Nephron (organoid): Measurements from ENCODE around the gene BTBD8.
A peak's percentile ranks its signal among the peaks of the same experiment; 100 is the strongest.

ENCODE experiments used
- H3K27ac Mint-ChIP-seq, 3 experiments: 2 replicates each; pipeline ENCODE4 v1.8.0; 2020; ENCODE audit warnings: mixed read lengths in 3 of 3, mild to moderate bottlenecking in 2 of 3, moderate library complexity in 1 of 3
- H3K27me3 Mint-ChIP-seq: 2 replicates; pipeline ENCODE4 v1.8.0; 2021; ENCODE audit warnings: low read depth, mild to moderate bottlenecking, moderate library complexity, mixed read lengths
- H3K36me3 Mint-ChIP-seq: 2 replicates; pipeline ENCODE4 v1.8.0; 2020; ENCODE audit warnings: low read depth, mixed read lengths
- H3K4me1 Mint-ChIP-seq: 2 replicates; pipeline ENCODE4 v1.8.0; 2020; ENCODE audit warnings: mixed read lengths
- H3K4me3 Mint-ChIP-seq, 3 experiments: 2 replicates each; pipeline ENCODE4 v1.8.0; 2020; ENCODE audit warnings: mild to moderate bottlenecking in 3 of 3, mixed read lengths in 3 of 3, moderate library complexity in 2 of 3
- H3K9me3 Mint-ChIP-seq: 2 replicates; pipeline ENCODE4 v1.8.0; 2020; ENCODE audit warnings: mixed read lengths
- CTCF ChIP-seq, 3 experiments: fragments of 200-600 bp; sonication (generic); IDR thresholded peaks; one replicate each; pipeline ENCODE4 v1.5.0; 2021; ENCODE audit warnings: antibody characterized with exemption in 3 of 3; ENCODE audit not compliant: unreplicated experiment in 3 of 3

Gene BTBD8

GRCh38 chr1:92095874-92096273 lies 15.7 kb downstream of the BTBD8 start:
- TF ChIP-seq CTCF (IDR thresholded peaks at IDR 0.05; ENCODE audit: unreplicated experiment in 3 of 3): no peak
- H3K27me3 Mint-ChIP-seq: no peaks in the 10 kb centered on the region
- no peak overlapping the region for H3K4me3 Mint-ChIP-seq
- no peaks in the 10 kb centered on the region for H3K9me3 Mint-ChIP-seq
- no peaks in the 10 kb centered on the region for H3K4me1 Mint-ChIP-seq
- H3K36me3 Mint-ChIP-seq: peaks cover 5% of the 10 kb centered on the region
- no peak overlapping the region for H3K27ac Mint-ChIP-seq

GRCh38 chr1:92096317-92096716 lies 16.2 kb downstream of the BTBD8 start:
- Mint-ChIP-seq H3K27me3 (no peaks in the 10 kb centered on the region), H3K4me3 (no peak overlapping the region)
- TF ChIP-seq CTCF (IDR thresholded peaks at IDR 0.05; ENCODE audit: unreplicated experiment in 3 of 3): no peak

GRCh38 chr1:92105546-92106081 lies 25.5 kb downstream of the BTBD8 start:
- TF ChIP-seq CTCF (IDR thresholded peaks at IDR 0.05; ENCODE audit: unreplicated experiment in 3 of 3): no peak
- H3K27ac Mint-ChIP-seq: no peak overlapping the region
- no peak overlapping the region for H3K4me3 Mint-ChIP-seq
- H3K27me3 Mint-ChIP-seq: no peaks in the 10 kb centered on the region
- H3K4me1 Mint-ChIP-seq: no peaks in the 10 kb centered on the region
- H3K9me3 Mint-ChIP-seq: no peaks in the 10 kb centered on the region
- H3K36me3 Mint-ChIP-seq: peaks cover 3% of the 10 kb centered on the region

More at GRCh38 chr1:92096317-92096716, 16.2 kb downstream of the BTBD8 start:
- H3K36me3 Mint-ChIP-seq: peaks cover under 1% of the 10 kb centered on the region
- no peak overlapping the region for H3K27ac Mint-ChIP-seq
- H3K9me3 Mint-ChIP-seq: no peaks in the 10 kb centered on the region
- no peaks in the 10 kb centered on the region for H3K4me1 Mint-ChIP-seq

- TF ChIP-seq CTCF (IDR thresholded peaks at IDR 0.05; ENCODE audit: unreplicated experiment in 3 of 3): no peak
- Mint-ChIP-seq H3K36me3 (peaks cover 3% of the 10 kb centered on the region), H3K27ac (no peak overlapping the region), H3K4me1 (no peaks in the 10 kb centered on the region), H3K27me3 (no peaks in the 10 kb centered on the region), H3K4me3 (no peak overlapping the region), H3K9me3 (no peaks in the 10 kb centered on the region)
Observed at GRCh38 chr1:92108631-92109030, 28.5 kb downstream of the BTBD8 start.

GRCh38 chr1:92117526-92117925 lies 37.4 kb downstream of the BTBD8 start:
- no peak overlapping the region for H3K4me3 Mint-ChIP-seq
- no peaks in the 10 kb centered on the region for H3K9me3 Mint-ChIP-seq
- H3K4me1 Mint-ChIP-seq: peaks cover 4% of the 10 kb centered on the region
- TF ChIP-seq CTCF (IDR thresholded peaks at IDR 0.05; ENCODE audit: unreplicated experiment in 3 of 3): no peak
- H3K36me3 Mint-ChIP-seq: peaks cover 7% of the 10 kb centered on the region
- no peaks in the 10 kb centered on the region for H3K27me3 Mint-ChIP-seq
- peak overlapping the region; percentile 18 to 54 (median 44) for H3K27ac Mint-ChIP-seq

- H3K36me3 Mint-ChIP-seq: peaks cover 7% of the 10 kb centered on the region
- no peak overlapping the region for H3K27ac Mint-ChIP-seq
- no peaks in the 10 kb centered on the region for H3K9me3 Mint-ChIP-seq
- peaks cover 4% of the 10 kb centered on the region for H3K4me1 Mint-ChIP-seq
- no peaks in the 10 kb centered on the region for H3K27me3 Mint-ChIP-seq
- TF ChIP-seq CTCF (IDR thresholded peaks at IDR 0.05; ENCODE audit: unreplicated experiment in 3 of 3): no peak
- no peak overlapping the region for H3K4me3 Mint-ChIP-seq
Observed at GRCh38 chr1:92118826-92119225, 38.7 kb downstream of the BTBD8 start.
